AG04449 (cell line): Measurements from ENCODE around the gene ABCB4.

Experiments used
- CTCF ChIA-PET: fragments of 350-600 bp; formaldehyde crosslinking; extraction: SDS; loops from one replicate; lab custom pipeline; 2021; ENCODE audit warnings: antibody characterized with exemption; lab: Yijun Ruan, JAX
- POLR2A ChIA-PET: fragments of 400-600, 350-600 bp; formaldehyde crosslinking; extraction: SDS; loops from one replicate; lab custom pipeline; 2020; ENCODE audit warnings: antibody characterized with exemption, inconsistent platforms; lab: Yijun Ruan, JAX
- DNase-seq: peaks from one replicate; pipeline ENCODE4 v3.0.0-alpha.2; 2010; ENCODE audit warnings: low read depth, low spot score
- H3K4me3 ChIP-seq: 2 replicates; pipeline ENCODE4 v1.5.1; 2011; ENCODE audit warnings: low read depth, mild to moderate bottlenecking, control low read depth, low read length
- CTCF ChIP-seq: IDR thresholded peaks from one replicate; pipeline ENCODE4 v1.5.1; 2011; ENCODE audit warnings: mild to moderate bottlenecking, moderate library complexity, low read length, control low read depth, inconsistent platforms; ENCODE audit not compliant: insufficient read depth; ENCODE audit errors: missing control alignments

The ABCB4 gene

GRCh38 chr7:87447116-87447635 is 28.3 kb downstream of the ABCB4 start:
- ChIA-PET POLR2A (no interaction called here), CTCF (no interaction called here)
- DNase-seq = no peak
- TF ChIP-seq CTCF = no peak
- H3K4me3 ChIP-seq = no peak overlapping the region

- TF ChIP-seq CTCF = no peak
- no peak overlapping the region for H3K4me3 ChIP-seq
- CTCF ChIA-PET = no interaction called here
- POLR2A ChIA-PET = no interaction called here
- DNase-seq = no peak
These were observed 29.6 kb downstream of the ABCB4 start for GRCh38 chr7:87445897-87446296.

GRCh38 chr7:87435546-87435945 is 39.9 kb downstream of the ABCB4 start:
- POLR2A ChIA-PET = no interaction called here
- no peak overlapping the region for H3K4me3 ChIP-seq
- TF ChIP-seq CTCF = no peak
- DNase-seq = no peak
- CTCF ChIA-PET = no interaction called here

- no peak overlapping the region for H3K4me3 ChIP-seq
- no peak for DNase-seq
- ChIA-PET CTCF (interaction anchor here (0.6 kb wide), 1 partner anchor 16 kb away, joined by 3 read pairs; no protein-coding TSS in a partner anchor), POLR2A (no interaction called here)
- no peak for TF ChIP-seq CTCF
These were observed 42.9 kb downstream of the ABCB4 start for GRCh38 chr7:87432536-87432935.

GRCh38 chr7:87427288-87427687 is 48.2 kb downstream of the ABCB4 start:
- TF ChIP-seq CTCF = no peak
- DNase-seq = no peak
- ChIA-PET CTCF (interaction anchor here (3.8 kb wide), 1 partner anchor 11 kb away, joined by 36 read pairs; no protein-coding TSS in a partner anchor), POLR2A (no interaction called here)
- no peak overlapping the region for H3K4me3 ChIP-seq

DNA sequence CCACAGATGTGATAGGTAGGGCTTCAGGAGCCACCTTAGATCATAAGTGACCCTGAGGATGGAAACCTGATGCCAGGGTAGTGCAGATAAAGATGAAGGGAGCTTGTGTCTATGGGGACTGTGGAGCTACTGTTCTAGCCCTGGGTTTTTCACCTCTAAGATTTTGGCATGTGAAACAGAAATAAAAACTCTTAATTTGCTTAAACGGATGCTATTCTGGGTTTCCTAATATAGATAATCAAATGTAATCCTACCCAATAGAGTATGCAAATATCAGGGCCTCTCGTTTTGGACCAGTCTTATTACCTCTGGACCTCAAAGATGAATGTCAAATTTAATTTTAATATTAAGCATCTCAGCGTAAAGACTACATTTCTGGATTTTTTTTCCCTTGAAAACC is 49.3 kb downstream of the ABCB4 start:
- H3K4me3 ChIP-seq = no peak overlapping the region
- DNase-seq = no peak
- ChIA-PET CTCF (no interaction called here), POLR2A (no interaction called here)
- no peak for TF ChIP-seq CTCF
